ENCODE data around the gene INTS11. TPM values are rescaled to one million over a fixed set of nuclear protein-coding genes. Genes with fewer than 3 reads are reported as not detected.

Gene INTS11
- total and polyA plus RNA-seq, 9 of the 15 experiments (the other 6 are each of a cell fraction or from before 2014, with no cell fraction given), result 3.6 to 183 (median 110) TPM

GRCh38 chr1:1309251-1310108 lies 15.0 kb downstream of the INTS11 start (continued):
- TF ChIP-seq ATF6 (CRISPR knock-in tag; IDR thresholded peaks at IDR 0.05) (no peak), E2F3 (CRISPR knock-in tag; IDR thresholded peaks at IDR 0.05) (no peak), GATA2 (CRISPR knock-in tag; IDR thresholded peaks at IDR 0.05) (no peak), ZNF785 (CRISPR knock-in tag; IDR thresholded peaks at IDR 0.05) (no peak), LEF1 (IDR thresholded peaks at IDR 0.05) (no peak), RNF2 (IDR thresholded peaks at IDR 0.05) (no peak), CREB5 (CRISPR knock-in tag; IDR thresholded peaks at IDR 0.05) (no peak), ARID4B (CRISPR knock-in tag; IDR thresholded peaks at IDR 0.05) (no peak), KAT8 (IDR thresholded peaks at IDR 0.05; ENCODE audit: low read depth) (no peak), ZFP1 (CRISPR knock-in tag; IDR thresholded peaks at IDR 0.05) (no peak), THRB (CRISPR knock-in tag; conservative IDR thresholded peaks at IDR 0.05) (no peak), RAD21 (CRISPR knock-in tag; conservative IDR thresholded peaks at IDR 0.05 in 1 of 2, IDR thresholded peaks at IDR 0.05 in 1 of 2) (no peak), ZBTB34 (CRISPR knock-in tag; IDR thresholded peaks at IDR 0.05) (no peak), ZFP91 (CRISPR knock-in tag; IDR thresholded peaks at IDR 0.05) (no peak; the same call in 1 of the 2 replicates)

Measured in K562 (cell line).